Neural cell (in vitro differentiated cells): ENCODE measurements around the gene LRRC9.

Experiments
- EP300 ChIP-seq: fragments of 450-650 bp; conservative IDR thresholded peaks from 2 replicates; pipeline ENCODE4 v1.6.1; 2014; ENCODE audit warnings: antibody characterized with exemption, mild to moderate bottlenecking, moderate library complexity; ENCODE audit not compliant: poor library complexity, severe bottlenecking
- EZH2 ChIP-seq: fragments of 200-600, 300-800 bp; shearing (Covaris generic), sonication (generic); IDR thresholded peaks from 2 replicates; pipeline ENCODE4 v1.6.1; 2014; ENCODE audit warnings: antibody characterized with exemption, low read length, borderline replicate concordance, mild to moderate bottlenecking; ENCODE audit not compliant: insufficient read depth, poor library complexity, severe bottlenecking
- POLR2AphosphoS5 ChIP-seq: IDR thresholded peaks from 2 replicates; pipeline ENCODE4 v1.6.1; 2012
- RAD21 ChIP-seq: fragments of 450-650 bp; conservative IDR thresholded peaks from 2 replicates; pipeline ENCODE4 v1.6.1; 2014; ENCODE audit warnings: antibody characterized with exemption, mild to moderate bottlenecking, moderate library complexity
- TAF1 ChIP-seq: IDR thresholded peaks from 2 replicates; pipeline ENCODE4 v1.6.1; 2012; ENCODE audit warnings: low read depth
- TF ChIP-seq, protein P1 (sequence below): fragments of 450-650 bp; IDR thresholded peaks from 2 replicates; pipeline ENCODE4 v1.5.1; 2014; ENCODE audit warnings: antibody characterized with exemption, mild to moderate bottlenecking, moderate library complexity; ENCODE audit not compliant: poor library complexity, severe bottlenecking
- TF ChIP-seq, protein P2 (sequence below): IDR thresholded peaks from 2 replicates; pipeline ENCODE4 v1.6.1; 2012; ENCODE audit warnings: borderline replicate concordance

DNA sequence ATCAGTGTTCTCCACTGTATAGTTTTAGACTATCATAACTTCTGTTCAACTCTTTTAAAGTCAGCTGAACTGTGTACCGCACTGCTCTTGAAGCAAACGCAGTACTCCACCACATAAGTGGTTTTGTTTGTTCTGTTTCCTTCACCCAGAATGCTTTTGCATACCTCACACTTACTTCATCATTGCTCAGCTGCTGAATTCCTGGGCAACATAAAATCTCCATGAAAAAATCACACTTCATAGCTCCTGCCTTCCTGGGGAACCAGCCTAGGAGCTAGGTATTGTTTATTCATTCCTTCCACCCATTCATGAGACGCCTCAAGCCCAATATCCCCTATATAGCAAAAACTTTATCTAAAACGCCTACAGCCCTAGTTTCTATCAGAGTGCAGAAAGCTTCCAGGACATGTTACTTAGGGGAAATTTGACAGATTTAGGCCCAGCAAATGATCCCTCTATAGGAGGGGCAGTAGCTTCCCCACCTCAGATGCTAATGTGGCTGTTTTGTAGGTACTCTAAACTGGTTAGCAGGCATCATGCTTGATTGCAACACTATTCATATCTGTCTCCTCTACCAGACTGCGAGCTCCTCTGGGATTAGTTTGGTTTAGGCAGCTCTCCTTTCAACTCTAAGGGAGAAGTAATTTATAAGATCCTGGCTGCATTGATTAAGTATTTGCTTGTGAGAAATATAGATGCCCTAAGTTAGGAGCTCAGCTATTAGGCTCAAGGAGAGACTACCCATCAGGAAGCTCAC is 44.5 kb downstream of the LRRC9 start:
- TF ChIP-seq, protein P1, sequence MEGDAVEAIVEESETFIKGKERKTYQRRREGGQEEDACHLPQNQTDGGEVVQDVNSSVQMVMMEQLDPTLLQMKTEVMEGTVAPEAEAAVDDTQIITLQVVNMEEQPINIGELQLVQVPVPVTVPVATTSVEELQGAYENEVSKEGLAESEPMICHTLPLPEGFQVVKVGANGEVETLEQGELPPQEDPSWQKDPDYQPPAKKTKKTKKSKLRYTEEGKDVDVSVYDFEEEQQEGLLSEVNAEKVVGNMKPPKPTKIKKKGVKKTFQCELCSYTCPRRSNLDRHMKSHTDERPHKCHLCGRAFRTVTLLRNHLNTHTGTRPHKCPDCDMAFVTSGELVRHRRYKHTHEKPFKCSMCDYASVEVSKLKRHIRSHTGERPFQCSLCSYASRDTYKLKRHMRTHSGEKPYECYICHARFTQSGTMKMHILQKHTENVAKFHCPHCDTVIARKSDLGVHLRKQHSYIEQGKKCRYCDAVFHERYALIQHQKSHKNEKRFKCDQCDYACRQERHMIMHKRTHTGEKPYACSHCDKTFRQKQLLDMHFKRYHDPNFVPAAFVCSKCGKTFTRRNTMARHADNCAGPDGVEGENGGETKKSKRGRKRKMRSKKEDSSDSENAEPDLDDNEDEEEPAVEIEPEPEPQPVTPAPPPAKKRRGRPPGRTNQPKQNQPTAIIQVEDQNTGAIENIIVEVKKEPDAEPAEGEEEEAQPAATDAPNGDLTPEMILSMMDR, result no peak
- TF ChIP-seq, protein P2, sequence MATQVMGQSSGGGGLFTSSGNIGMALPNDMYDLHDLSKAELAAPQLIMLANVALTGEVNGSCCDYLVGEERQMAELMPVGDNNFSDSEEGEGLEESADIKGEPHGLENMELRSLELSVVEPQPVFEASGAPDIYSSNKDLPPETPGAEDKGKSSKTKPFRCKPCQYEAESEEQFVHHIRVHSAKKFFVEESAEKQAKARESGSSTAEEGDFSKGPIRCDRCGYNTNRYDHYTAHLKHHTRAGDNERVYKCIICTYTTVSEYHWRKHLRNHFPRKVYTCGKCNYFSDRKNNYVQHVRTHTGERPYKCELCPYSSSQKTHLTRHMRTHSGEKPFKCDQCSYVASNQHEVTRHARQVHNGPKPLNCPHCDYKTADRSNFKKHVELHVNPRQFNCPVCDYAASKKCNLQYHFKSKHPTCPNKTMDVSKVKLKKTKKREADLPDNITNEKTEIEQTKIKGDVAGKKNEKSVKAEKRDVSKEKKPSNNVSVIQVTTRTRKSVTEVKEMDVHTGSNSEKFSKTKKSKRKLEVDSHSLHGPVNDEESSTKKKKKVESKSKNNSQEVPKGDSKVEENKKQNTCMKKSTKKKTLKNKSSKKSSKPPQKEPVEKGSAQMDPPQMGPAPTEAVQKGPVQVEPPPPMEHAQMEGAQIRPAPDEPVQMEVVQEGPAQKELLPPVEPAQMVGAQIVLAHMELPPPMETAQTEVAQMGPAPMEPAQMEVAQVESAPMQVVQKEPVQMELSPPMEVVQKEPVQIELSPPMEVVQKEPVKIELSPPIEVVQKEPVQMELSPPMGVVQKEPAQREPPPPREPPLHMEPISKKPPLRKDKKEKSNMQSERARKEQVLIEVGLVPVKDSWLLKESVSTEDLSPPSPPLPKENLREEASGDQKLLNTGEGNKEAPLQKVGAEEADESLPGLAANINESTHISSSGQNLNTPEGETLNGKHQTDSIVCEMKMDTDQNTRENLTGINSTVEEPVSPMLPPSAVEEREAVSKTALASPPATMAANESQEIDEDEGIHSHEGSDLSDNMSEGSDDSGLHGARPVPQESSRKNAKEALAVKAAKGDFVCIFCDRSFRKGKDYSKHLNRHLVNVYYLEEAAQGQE, result no peak
- TF ChIP-seq EZH2 (no peak), RAD21 (no peak), POLR2AphosphoS5 (no peak), EP300 (no peak), TAF1 (no peak)
